ENCODE results near the gene USP19. TPM values are rescaled to one million over a fixed set of nuclear protein-coding genes. Genes with fewer than 3 reads are reported as not detected.

USP19 gene
- total and polyA plus RNA-seq, 2 of the 4 experiments (the other 2 are of a cell fraction), result 24.7 to 39.7 TPM

- ATAC-seq (ENCODE audit: low read depth), result no peak
- TF ChIP-seq ELK1 (IDR thresholded peaks at IDR 0.05; ENCODE audit: borderline replicate concordance, low read depth, low read length) (no peak), RAD21 (IDR thresholded peaks at IDR 0.05; ENCODE audit: low read length) (no peak)
- no TSS peak for BruUV-seq (replicated peaks)
Observed at GRCh38 chr3:49098910-49099630, 21.6 kb downstream of the USP19 start.

More at GRCh38 chr3:49098910-49099630, 21.6 kb downstream of the USP19 start:
- Histone ChIP-seq H4K5ac (ENCODE audit: low read depth, low read length) (no peak overlapping the region), H3K14ac (replicated peaks; ENCODE audit: low read depth, low read length) (no peak overlapping the region), H3K9ac (ENCODE audit: low read depth, low read length) (no peak overlapping the region), H3K4me2 (ENCODE audit: low read depth, low read length) (no peak overlapping the region), H4K8ac (ENCODE audit: low read depth in 2 of 2, low read length in 2 of 2) (no peak overlapping the region), H2AFZ (replicated peaks; ENCODE audit: low read length, poor library complexity) (no peak overlapping the region), H2BK5ac (ENCODE audit: low read depth, low read length, poor library complexity, severe bottlenecking) (no peak overlapping the region), H3K4ac (ENCODE audit: low read depth, low read length) (no peak overlapping the region), H3K56ac (ENCODE audit: extremely low read depth, insufficient read depth, low read length) (no peak overlapping the region), H3K23ac (ENCODE audit: low read depth, low read length) (no peak overlapping the region), H4K20me1 (ENCODE audit: insufficient read depth, low read length) (no peaks in the 10 kb centered on the region), H2AK5ac (ENCODE audit: low read depth, low read length) (no peak overlapping the region), H3K4me3 (ENCODE audit: insufficient read depth, low read depth, low read length) (no peak overlapping the region), H3K9me3 (ENCODE audit: control insufficient read depth, insufficient read depth, low read length) (no peaks in the 10 kb centered on the region), H3K18ac (ENCODE audit: low read depth, low read length) (no peak overlapping the region), H3K27me3 (ENCODE audit: control insufficient read depth, insufficient read depth, low read length) (no peaks in the 10 kb centered on the region), H3K4me1 (ENCODE audit: control insufficient read depth, insufficient read depth, low read length) (peaks cover 8% of the 10 kb centered on the region), H2AK9ac (replicated peaks; ENCODE audit: low read depth, low read length, poor library complexity) (no peak overlapping the region), H3K79me1 (ENCODE audit: low read depth in 1 of 2, low read length in 2 of 2) (peaks cover 27 to 29% of the 10 kb centered on the region in 2 experiments), H4K91ac (ENCODE audit: insufficient read depth, low read depth, low read length) (no peak overlapping the region), H3K9me1 (ENCODE audit: insufficient read depth, low read length) (peaks cover 5% of the 10 kb centered on the region; the same call in 1 of the 2 replicates), H2BK120ac (ENCODE audit: low read depth, low read length) (no peak overlapping the region), H2BK20ac (ENCODE audit: low read depth, low read length) (no peak overlapping the region), H2BK15ac (ENCODE audit: low read depth, low read length) (no peak overlapping the region), H3K27ac (ENCODE audit: insufficient read depth, low read length) (no peak overlapping the region), H3K36me3 (ENCODE audit: control insufficient read depth, insufficient read depth, low read length) (peaks cover 59% of the 10 kb centered on the region)
- intact Hi-C loops (cut with micrococcal nuclease), result no loop called here
- no peak for DNase-seq
- CTCF ChIA-PET, result interaction anchor here (0.6 kb wide), 1 partner anchor 27 kb away, joined by 3 read pairs; no protein-coding TSS in a partner anchor
- dilution Hi-C loops (cut with HindIII; ENCODE audit: low sequenced_read_pairs, unreplicated experiment), result no loop called here
- WGBS, 2 experiments (ENCODE audit: extremely low coverage in 2 of 2, insufficient read length in 1 of 2), result 88% methylated on average over 2 of the region's 13 CpGs; no CpG with 5 or more reads in 1 of the 2 experiments
- in situ Hi-C loops (cut with MboI; ENCODE audit: low sequenced_read_pairs), result no loop called here
- POLR2A ChIA-PET (ENCODE audit: unreplicated experiment), result no interaction called here

Data from IMR-90 (cell line).